ENCODE measurements around the gene SUMO2. TPM values are rescaled to one million over a fixed set of nuclear protein-coding genes. Genes with fewer than 3 reads are reported as not detected.
A peak's percentile ranks its signal among the peaks of the same experiment; 100 is the strongest.

SUMO2 gene
- total RNA-seq, 1 experiment from 2014 or later, result 859 TPM

GRCh38 chr17:75135452-75135851, 47.3 kb downstream of the SUMO2 start:
- Histone ChIP-seq H3K9me2 (ENCODE audit: insufficient read depth) (no peaks in the 10 kb centered on the region), H3K4me2 (ENCODE audit: low read length) (no peak overlapping the region), H4K20me1 (ENCODE audit: insufficient read depth) (peaks cover 9% of the 10 kb centered on the region; the same call in 1 of the 2 replicates), H2AFZ (ENCODE audit: low read depth, low read length, poor library complexity, severe bottlenecking) (no peak overlapping the region), H3K4me1 (ENCODE audit: control insufficient read depth in 1 of 2, insufficient read depth in 2 of 2, low read length in 2 of 2) (peaks cover 20 to 50% of the 10 kb centered on the region in 2 experiments; a peak in 3 of 4 replicates), H3K36me3 (ENCODE audit: control insufficient read depth in 1 of 2, insufficient read depth in 2 of 2, low read length in 2 of 2) (peaks cover 28 to 44% of the 10 kb centered on the region in 2 experiments), H3K27ac (ENCODE audit: low read depth, low read length) (peak overlapping the region; percentile 1; the same call in 1 of the 2 replicates), H3K4me3 (replicated peaks in 1 of 2; ENCODE audit: low read depth in 1 of 2, low read length in 2 of 2) (no peak overlapping the region), H3K79me2 (ENCODE audit: insufficient read depth, low read length) (peaks cover 48% of the 10 kb centered on the region), H3K9ac (ENCODE audit: low read length) (no peak overlapping the region), H3K27me3 (ENCODE audit: insufficient read depth, low read length) (no peaks in the 10 kb centered on the region), H3K9me3 (ENCODE audit: control insufficient read depth in 1 of 2, insufficient read depth in 1 of 2, low read depth in 1 of 2, low read length in 2 of 2) (no peaks in the 10 kb centered on the region)
- BruUV-seq (replicated peaks), result no TSS peak
- RAD21 ChIA-PET (ENCODE audit: low non-redundant PET in 1 of 2, low total read pairs in 2 of 2, uncharacterized antibody in 2 of 2, unreplicated experiment in 2 of 2), result no interaction called here
- DNase-seq (ENCODE audit: low read depth, low spot score) (no peak), ATAC-seq (no peak)
- TF ChIP-seq REST (IDR thresholded peaks at IDR 0.05; ENCODE audit: low read depth) (no peak), TCF7L2 (IDR thresholded peaks at IDR 0.05; ENCODE audit: borderline replicate concordance, extremely low read depth, insufficient read depth, insufficient read length) (no peak), JUND (IDR thresholded peaks at IDR 0.05) (no peak), SIN3A (IDR thresholded peaks at IDR 0.05; ENCODE audit: low read depth) (no peak), ELF1 (IDR thresholded peaks at IDR 0.05; ENCODE audit: borderline replicate concordance, low read depth) (no peak), FOSL1 (IDR thresholded peaks at IDR 0.05; ENCODE audit: low read depth) (no peak), SP1 (IDR thresholded peaks at IDR 0.05; ENCODE audit: low read depth) (no peak), SRF (IDR thresholded peaks at IDR 0.05; ENCODE audit: low read depth) (no peak), EZH2phosphoT487 (IDR thresholded peaks at IDR 0.05; ENCODE audit: borderline replicate concordance) (no peak), CEBPB (IDR thresholded peaks at IDR 0.05; ENCODE audit: low read depth) (no peak), CBX3 (IDR thresholded peaks at IDR 0.05; ENCODE audit: low read depth) (no peak), CTCF (IDR thresholded peaks at IDR 0.05 in 2 of 3, conservative IDR thresholded peaks at IDR 0.05 in 1 of 3; ENCODE audit: borderline replicate concordance in 1 of 3, insufficient read depth in 1 of 3, low read depth in 2 of 3, low read length in 2 of 3) (no peak), RAD21 (IDR thresholded peaks at IDR 0.05; ENCODE audit: low read depth) (no peak), MAX (IDR thresholded peaks at IDR 0.05) (no peak), ZNF274 (IDR thresholded peaks at IDR 0.05; ENCODE audit: low read depth, low read length) (no peak), YY1 (IDR thresholded peaks at IDR 0.05; ENCODE audit: extremely low read depth, insufficient replicate concordance, low read depth, low read length) (no peak), POLR2AphosphoS5 (IDR thresholded peaks at IDR 0.05; ENCODE audit: low read depth, low read length) (no peak)
- intact Hi-C loops (cut with micrococcal nuclease), result no loop called here
- POLR2A ChIA-PET, result interaction anchor here (1.2 kb wide), 1 partner anchor 10 kb away, joined by 3 read pairs; no protein-coding TSS in a partner anchor
- CTCF ChIA-PET, result no interaction called here

All from HCT116 (cell line).